ENCODE data around the gene ALAS1.
A peak's percentile ranks its signal among the peaks of the same experiment; 100 is the strongest.

ALAS1 gene

DNA sequence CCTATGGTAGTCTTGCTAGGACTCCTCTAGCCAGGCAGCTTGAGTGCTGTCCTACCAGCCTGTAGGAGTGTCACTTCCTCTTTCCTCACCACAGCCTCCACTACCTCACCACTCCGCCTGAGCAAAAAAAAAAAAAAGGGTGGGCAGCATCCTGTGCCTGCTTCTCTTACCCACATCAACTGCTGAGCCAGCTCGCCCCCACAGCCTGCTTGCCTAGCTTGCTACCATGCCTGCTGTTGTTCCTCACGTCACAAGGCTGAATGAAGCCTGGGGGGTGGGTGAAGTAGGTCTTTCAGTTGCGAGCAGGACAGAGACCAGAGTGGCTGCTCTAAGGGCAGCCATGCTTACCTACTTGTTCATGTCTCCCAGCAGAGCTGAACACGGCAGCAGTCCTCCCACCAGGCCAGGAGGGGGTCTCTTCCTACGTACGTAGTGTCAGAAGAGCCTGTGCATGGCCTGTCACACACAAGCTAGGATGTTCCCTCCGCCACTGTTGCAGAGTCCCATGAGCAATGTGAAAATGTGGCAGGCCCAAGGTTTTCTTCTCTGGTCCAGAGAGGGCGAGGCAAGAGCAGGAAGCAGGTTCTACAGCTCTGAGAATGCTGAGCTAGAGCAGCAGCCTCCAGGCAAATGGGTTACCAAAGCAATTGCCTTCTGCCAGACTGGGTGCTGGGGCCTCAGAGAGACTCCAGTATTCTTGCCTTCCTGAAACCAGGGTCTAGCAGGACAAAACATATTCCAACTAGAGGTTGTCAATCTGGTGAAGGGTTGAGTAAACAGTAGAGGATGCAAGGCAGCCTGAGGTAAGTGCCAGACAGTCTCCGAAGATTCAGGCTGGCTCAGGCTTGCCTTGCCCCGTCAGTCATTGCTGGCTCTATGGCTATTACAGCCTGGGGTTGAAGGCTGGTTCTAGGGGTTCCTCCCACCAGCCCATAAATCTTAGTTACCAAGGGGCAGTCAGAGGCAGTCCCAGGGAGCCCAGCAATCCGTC lies 55.6 kb downstream of the ALAS1 start:
- peak; percentile 86 to 90 for DNase-seq

DNA sequence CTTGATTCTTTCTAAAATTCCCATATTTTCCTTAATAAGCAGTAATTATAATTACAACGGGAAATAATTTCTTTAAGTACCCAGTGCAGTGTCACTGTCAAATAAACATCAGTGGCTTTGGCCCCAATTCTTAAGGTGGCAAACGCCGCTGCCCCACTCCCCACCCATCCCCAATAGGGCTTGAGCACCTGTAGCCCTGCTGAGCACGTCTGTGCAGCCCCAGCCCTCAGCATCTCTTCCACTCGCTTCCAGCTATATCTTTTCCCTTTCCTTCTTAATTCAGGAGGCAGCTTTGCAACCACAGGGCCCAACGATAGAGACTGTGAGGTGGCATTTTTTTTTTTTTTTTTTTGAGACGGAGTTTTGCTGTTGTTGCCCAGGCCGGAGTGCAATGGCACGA lies 56.6 kb downstream of the ALAS1 start:
- DNase-seq: peak in 1 of 2 experiments; percentile 20

DNA sequence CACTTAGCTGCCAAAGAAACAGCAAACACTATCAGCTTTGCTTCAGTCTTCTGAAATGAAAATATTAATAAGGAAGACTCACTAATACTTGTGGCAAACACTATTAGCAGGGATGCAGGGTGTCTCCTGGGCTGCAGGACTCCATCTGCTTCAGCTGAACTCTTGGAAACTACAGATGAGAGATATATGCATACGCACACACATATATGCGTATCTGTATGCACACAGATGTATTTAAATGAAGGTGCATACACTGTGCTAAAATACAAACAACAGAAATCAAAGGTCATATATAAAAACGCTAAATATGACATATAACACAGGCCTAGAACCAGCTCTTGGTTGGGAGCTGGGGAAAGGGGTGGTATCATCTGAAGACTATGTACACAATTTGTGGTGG lies 58.2 kb downstream of the ALAS1 start:
- DNase-seq: no peak

DNA sequence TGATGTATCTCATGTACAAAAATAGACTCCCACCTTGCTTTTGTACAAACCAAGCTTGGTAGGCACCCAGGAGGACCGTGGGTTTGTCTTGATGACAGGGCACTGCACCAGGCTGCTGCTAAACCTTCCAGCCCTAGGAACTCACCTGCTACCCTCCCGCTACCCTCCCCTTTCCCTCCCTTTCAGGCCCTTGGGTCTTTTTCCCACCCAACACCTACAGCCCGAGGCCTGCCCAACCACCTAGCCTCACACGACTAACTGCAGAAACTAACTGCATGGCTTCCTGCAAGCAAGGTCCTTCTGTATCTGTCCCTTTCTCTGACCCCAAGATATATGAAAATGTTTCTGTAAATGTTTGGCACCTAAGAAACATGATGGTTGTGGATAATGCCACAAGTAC lies 58.7 kb downstream of the ALAS1 start:
- peak in 1 of 2 experiments; percentile 17 for DNase-seq

DNA sequence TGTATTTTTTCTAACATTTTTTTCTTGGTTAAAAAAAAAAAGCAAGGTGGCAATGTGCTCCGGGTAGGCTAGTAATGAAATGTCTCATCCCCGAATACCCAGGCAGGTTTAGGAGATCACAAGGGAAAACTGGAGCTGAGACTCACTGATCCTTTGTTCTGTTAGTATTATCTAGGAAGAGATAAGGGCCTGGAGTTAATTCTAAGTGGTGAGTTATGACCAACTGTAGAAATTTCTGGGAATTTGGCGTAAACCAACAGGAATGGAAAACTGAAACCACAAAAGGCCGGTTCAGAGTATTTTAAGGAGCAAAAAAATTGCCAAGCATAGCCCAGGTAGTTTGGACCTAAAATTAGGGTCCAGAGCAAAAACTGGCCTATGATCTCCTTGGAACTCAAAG lies 60.0 kb downstream of the ALAS1 start:
- DNase-seq: no peak

DNA sequence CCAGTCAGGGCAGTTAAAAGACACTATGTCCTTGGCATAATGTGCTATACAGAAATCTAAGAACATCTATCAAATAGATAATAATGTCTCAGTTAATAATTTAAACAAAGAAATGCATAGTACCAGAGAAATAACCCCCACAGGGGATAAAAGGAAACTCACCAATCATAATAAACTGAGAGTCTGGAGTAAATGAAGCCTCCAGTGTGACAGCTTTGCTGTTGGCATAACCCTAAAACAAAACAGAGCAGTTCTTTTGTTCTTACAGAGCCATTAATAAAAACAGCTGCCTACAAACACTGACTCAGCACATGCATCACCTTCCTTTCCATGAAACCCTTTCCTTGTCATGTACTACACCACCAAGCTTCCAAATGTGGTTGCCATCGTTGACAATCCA lies 61.1 kb downstream of the ALAS1 start:
- DNase-seq: no peak

DNA sequence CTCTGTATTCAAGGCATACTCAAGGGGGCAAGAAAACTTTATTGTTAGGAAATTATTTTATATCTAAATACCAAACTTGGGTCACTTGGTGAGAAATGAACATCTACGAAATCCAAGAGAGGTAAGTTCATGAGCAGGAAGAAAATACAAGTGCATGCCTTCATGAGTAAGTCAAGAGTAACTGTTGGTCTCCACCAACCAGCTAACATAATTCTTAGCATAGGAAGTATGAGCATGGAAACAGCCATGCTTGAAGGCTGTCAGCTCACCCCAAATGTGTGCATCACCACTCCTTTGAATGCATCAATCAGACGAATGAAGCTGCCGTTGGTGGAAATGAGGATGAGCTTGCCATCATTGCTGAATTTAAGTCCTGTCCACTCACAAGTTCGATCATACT lies 61.5 kb downstream of the ALAS1 start:
- DNase-seq: no peak

DNA sequence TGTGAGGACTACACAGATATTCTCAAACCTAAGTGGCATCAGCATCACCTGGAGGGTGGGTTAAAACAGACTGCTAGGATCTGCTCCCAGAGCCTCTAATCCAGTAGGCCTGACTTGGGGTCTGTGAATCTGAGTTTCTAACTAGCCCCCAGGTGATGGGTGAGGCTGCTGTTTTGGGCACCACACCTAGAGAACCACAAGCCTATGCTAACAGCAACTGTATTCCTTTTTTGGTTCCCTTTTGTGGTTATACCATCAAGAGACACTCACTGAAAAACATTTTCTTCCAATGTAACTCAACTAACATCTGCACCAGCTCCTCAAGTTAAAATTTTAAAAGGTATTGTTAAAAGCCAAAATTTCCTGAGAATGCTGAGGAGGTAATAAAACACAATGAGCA lies 64.5 kb downstream of the ALAS1 start:
- no peak for DNase-seq
